Upper lobe of left lung (tissue), 4 donors: ENCODE results near the gene KCNG1.

Experiments
- CTCF ChIP-seq, 6 experiments: fragments of 450-650 bp in 4 of 6; fragments of 200-600 bp in 2 of 6; sonication (generic) in 2 of 6; IDR thresholded peaks; one replicate each; pipeline ENCODE4 v1.5.1; 2016 to 2019; ENCODE audit warnings: antibody characterized with exemption in 6 of 6
- EP300 ChIP-seq, 4 donors: sonication (generic); formaldehyde crosslinking; IDR thresholded peaks; one replicate each; pipeline ENCODE4 v1.5.1; 2017; ENCODE audit warnings: antibody characterized with exemption in 4 of 4, control low read depth in 2 of 4
- POLR2A ChIP-seq, 4 donors: fragments of 450-650 bp; IDR thresholded peaks; one replicate each; pipeline ENCODE4 v1.5.1; 2016 to 2017; ENCODE audit warnings: antibody characterized with exemption in 4 of 4, mild to moderate bottlenecking in 2 of 4

GRCh38 chr20:51020657-51021056 is 2.2 kb downstream of the KCNG1 start:
- TF ChIP-seq CTCF (IDR thresholded peaks at IDR 0.05) (no peak), POLR2A (IDR thresholded peaks at IDR 0.05) (no peak), EP300 (IDR thresholded peaks at IDR 0.05) (no peak)
